ENCODE measurements around the gene GALNT12. TPM values are rescaled to one million over a fixed set of nuclear protein-coding genes. Genes with fewer than 3 reads are reported as not detected.

Gene GALNT12
- total and polyA plus RNA-seq, 4 donors, result 0.16 to 1.4 (median 0.25) TPM; not detected in 1

DNA sequence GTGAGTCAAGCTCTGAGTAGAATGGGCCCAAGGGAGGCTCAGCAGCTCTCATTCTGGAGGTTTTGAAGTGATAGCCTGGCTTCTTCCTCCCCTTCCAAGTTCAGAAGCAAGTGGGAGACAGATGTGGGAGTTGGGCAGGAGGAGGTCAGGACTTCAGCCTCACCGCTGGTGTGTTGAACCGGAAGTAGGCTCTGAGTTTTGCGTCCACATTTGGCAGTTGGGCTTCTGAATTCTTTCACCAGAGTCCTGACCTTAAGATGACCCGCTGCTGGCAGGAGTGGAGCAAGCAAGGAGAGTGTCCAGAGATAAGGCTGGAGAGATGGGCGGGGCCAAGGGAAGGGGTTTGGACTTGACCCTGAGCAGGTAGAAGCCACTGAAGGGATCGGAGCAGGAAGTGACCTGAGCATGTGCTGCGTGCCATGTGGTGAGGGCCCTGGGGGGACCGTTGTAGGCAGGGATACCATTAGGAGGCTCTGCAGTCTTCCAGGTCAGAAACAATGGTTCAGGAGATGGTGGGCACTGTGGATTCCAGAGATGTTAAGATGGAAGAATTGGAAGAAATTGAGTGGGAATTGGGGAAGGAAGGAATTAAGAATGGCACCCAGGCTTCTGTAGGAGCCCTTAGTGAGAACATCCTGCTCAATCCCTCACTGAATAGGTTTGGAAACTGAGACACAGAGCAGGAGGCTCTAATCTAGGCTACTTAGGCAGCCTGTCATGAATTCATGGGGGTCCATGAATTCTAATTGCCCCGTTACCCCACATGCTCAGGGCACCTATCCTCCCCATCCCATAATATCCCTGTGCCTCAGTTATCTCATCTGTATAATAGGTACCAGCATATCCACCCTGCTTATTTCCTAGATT, 25.9 kb downstream of the GALNT12 start:
- no peak overlapping the region for H3K9ac ChIP-seq (ENCODE audit: low read depth in 1 of 2, low read length in 2 of 2)
- H3K27me3 ChIP-seq (ENCODE audit: control insufficient read depth in 4 of 4, insufficient read depth in 4 of 4, low read length in 3 of 4), result no peaks in the 10 kb centered on the region
- no peaks in the 10 kb centered on the region for H3K4me1 ChIP-seq (ENCODE audit: control insufficient read depth in 4 of 4, insufficient read depth in 4 of 4, low read length in 3 of 4)
- 83% methylated on average over 9 of the region's 9 CpGs for WGBS
- TF ChIP-seq RXRA (IDR thresholded peaks at IDR 0.05), result no peak
- no peak for TF ChIP-seq FOXA1 (IDR thresholded peaks at IDR 0.05)
- no peak for TF ChIP-seq RAD21 (IDR thresholded peaks at IDR 0.05)
- TF ChIP-seq, protein P1, sequence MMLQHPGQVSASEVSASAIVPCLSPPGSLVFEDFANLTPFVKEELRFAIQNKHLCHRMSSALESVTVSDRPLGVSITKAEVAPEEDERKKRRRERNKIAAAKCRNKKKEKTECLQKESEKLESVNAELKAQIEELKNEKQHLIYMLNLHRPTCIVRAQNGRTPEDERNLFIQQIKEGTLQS (IDR thresholded peaks at IDR 0.05), result no peak
- TF ChIP-seq YY1 (IDR thresholded peaks at IDR 0.05), result no peak
- TF ChIP-seq, protein P2, sequence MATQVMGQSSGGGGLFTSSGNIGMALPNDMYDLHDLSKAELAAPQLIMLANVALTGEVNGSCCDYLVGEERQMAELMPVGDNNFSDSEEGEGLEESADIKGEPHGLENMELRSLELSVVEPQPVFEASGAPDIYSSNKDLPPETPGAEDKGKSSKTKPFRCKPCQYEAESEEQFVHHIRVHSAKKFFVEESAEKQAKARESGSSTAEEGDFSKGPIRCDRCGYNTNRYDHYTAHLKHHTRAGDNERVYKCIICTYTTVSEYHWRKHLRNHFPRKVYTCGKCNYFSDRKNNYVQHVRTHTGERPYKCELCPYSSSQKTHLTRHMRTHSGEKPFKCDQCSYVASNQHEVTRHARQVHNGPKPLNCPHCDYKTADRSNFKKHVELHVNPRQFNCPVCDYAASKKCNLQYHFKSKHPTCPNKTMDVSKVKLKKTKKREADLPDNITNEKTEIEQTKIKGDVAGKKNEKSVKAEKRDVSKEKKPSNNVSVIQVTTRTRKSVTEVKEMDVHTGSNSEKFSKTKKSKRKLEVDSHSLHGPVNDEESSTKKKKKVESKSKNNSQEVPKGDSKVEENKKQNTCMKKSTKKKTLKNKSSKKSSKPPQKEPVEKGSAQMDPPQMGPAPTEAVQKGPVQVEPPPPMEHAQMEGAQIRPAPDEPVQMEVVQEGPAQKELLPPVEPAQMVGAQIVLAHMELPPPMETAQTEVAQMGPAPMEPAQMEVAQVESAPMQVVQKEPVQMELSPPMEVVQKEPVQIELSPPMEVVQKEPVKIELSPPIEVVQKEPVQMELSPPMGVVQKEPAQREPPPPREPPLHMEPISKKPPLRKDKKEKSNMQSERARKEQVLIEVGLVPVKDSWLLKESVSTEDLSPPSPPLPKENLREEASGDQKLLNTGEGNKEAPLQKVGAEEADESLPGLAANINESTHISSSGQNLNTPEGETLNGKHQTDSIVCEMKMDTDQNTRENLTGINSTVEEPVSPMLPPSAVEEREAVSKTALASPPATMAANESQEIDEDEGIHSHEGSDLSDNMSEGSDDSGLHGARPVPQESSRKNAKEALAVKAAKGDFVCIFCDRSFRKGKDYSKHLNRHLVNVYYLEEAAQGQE (IDR thresholded peaks at IDR 0.05), result no peak
- TF ChIP-seq, protein P3, sequence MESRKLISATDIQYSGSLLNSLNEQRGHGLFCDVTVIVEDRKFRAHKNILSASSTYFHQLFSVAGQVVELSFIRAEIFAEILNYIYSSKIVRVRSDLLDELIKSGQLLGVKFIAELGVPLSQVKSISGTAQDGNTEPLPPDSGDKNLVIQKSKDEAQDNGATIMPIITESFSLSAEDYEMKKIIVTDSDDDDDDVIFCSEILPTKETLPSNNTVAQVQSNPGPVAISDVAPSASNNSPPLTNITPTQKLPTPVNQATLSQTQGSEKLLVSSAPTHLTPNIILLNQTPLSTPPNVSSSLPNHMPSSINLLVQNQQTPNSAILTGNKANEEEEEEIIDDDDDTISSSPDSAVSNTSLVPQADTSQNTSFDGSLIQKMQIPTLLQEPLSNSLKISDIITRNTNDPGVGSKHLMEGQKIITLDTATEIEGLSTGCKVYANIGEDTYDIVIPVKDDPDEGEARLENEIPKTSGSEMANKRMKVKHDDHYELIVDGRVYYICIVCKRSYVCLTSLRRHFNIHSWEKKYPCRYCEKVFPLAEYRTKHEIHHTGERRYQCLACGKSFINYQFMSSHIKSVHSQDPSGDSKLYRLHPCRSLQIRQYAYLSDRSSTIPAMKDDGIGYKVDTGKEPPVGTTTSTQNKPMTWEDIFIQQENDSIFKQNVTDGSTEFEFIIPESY (IDR thresholded peaks at IDR 0.05), result no peak
- no peak for TF ChIP-seq JUND (IDR thresholded peaks at IDR 0.05)
- no peak for TF ChIP-seq HNF4A (conservative IDR thresholded peaks at IDR 0.05)
- no peak overlapping the region for H3K4me3 ChIP-seq (ENCODE audit: low read depth in 1 of 3, low read length in 3 of 3)
- H3K36me3 ChIP-seq (ENCODE audit: control insufficient read depth in 4 of 4, insufficient read depth in 3 of 4, low read depth in 1 of 4, low read length in 3 of 4), result no peaks in the 10 kb centered on the region
- H3K9me3 ChIP-seq (ENCODE audit: control insufficient read depth in 4 of 4, low read length in 3 of 4), result no peaks in the 10 kb centered on the region
- no peak overlapping the region for H3K27ac ChIP-seq (ENCODE audit: low read depth in 1 of 2, low read length in 2 of 2)
- no peak for DNase-seq (ENCODE audit: low spot score)

DNA sequence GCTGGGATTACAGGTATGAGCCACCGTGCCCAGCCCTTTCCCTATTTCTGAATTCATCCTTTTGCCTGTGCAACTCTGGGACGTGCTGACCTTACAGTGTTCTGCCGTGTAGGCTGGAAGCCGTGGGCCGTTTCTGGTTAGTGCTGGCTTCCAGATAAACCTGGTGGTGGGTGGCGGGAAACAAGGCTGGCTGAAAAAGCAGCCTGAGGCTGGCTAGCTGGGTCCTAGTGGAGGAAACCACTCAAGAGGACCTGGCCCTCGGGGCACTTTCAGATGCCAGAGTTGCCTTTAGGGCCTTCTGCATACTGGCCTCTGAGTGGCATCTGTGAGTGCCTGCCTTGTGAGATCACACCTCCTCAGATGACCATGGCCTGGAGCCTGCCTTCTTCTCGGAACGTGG, 26.9 kb downstream of the GALNT12 start:
- Histone ChIP-seq H3K27ac (ENCODE audit: low read depth in 1 of 2, low read length in 2 of 2) (no peak overlapping the region), H3K27me3 (ENCODE audit: control insufficient read depth in 4 of 4, insufficient read depth in 4 of 4, low read length in 3 of 4) (no peaks in the 10 kb centered on the region), H3K4me3 (ENCODE audit: low read depth in 1 of 3, low read length in 3 of 3) (no peak overlapping the region), H3K36me3 (ENCODE audit: control insufficient read depth in 4 of 4, insufficient read depth in 3 of 4, low read depth in 1 of 4, low read length in 3 of 4) (no peaks in the 10 kb centered on the region), H3K9me3 (ENCODE audit: control insufficient read depth in 4 of 4, low read length in 3 of 4) (no peaks in the 10 kb centered on the region), H3K9ac (ENCODE audit: low read depth in 1 of 2, low read length in 2 of 2) (no peak overlapping the region), H3K4me1 (ENCODE audit: control insufficient read depth in 4 of 4, insufficient read depth in 4 of 4, low read length in 3 of 4) (no peaks in the 10 kb centered on the region)
- no peak for DNase-seq (ENCODE audit: low spot score)
- 94% methylated on average over 9 of the region's 9 CpGs for WGBS
- TF ChIP-seq NR2F2 (IDR thresholded peaks at IDR 0.05) (no peak), SP1 (IDR thresholded peaks at IDR 0.05) (no peak), HNF4A (conservative IDR thresholded peaks at IDR 0.05) (no peak), FOXA1 (IDR thresholded peaks at IDR 0.05) (no peak), GABPA (IDR thresholded peaks at IDR 0.05 in 1 of 2, conservative IDR thresholded peaks at IDR 0.05 in 1 of 2) (no peak), JUND (IDR thresholded peaks at IDR 0.05) (no peak), YY1 (IDR thresholded peaks at IDR 0.05) (no peak), RAD21 (IDR thresholded peaks at IDR 0.05) (no peak), EGR1 (IDR thresholded peaks at IDR 0.05; ENCODE audit: low read depth in 2 of 2) (no peak), HNF4G (IDR thresholded peaks at IDR 0.05) (no peak), FOXA2 (IDR thresholded peaks at IDR 0.05) (no peak), TAF1 (conservative IDR thresholded peaks at IDR 0.05) (no peak), RXRA (IDR thresholded peaks at IDR 0.05) (no peak)
- TF ChIP-seq, protein P1 (IDR thresholded peaks at IDR 0.05), result no peak
- TF ChIP-seq, protein P4, sequence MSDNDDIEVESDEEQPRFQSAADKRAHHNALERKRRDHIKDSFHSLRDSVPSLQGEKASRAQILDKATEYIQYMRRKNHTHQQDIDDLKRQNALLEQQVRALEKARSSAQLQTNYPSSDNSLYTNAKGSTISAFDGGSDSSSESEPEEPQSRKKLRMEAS (IDR thresholded peaks at IDR 0.05), result no peak
- TF ChIP-seq, protein P3 (IDR thresholded peaks at IDR 0.05), result no peak
- TF ChIP-seq, protein P2 (IDR thresholded peaks at IDR 0.05), result no peak
